ENCODE data around the gene PTGER1.

- no peak for TF ChIP-seq GTF2F1 (IDR thresholded peaks at IDR 0.05; ENCODE audit: borderline replicate concordance, low read depth, low read length)
- TF ChIP-seq RFX5 (IDR thresholded peaks at IDR 0.05; ENCODE audit: borderline replicate concordance, low read depth, low read length), result no peak
- TF ChIP-seq CTCF (IDR thresholded peaks at IDR 0.05; ENCODE audit: control extremely low read depth in 1 of 3, insufficient read depth in 1 of 3, low read depth in 1 of 3, low read length in 3 of 3), result no peak
- no peak for TF ChIP-seq POLR2A (IDR thresholded peaks at IDR 0.05; ENCODE audit: control extremely low read depth in 1 of 2, low read depth in 2 of 2, low read length in 2 of 2)
- no peak for TF ChIP-seq SRF (IDR thresholded peaks at IDR 0.05; ENCODE audit: low read depth, low read length)
- no peak for TF ChIP-seq HDAC6 (IDR thresholded peaks at IDR 0.05; ENCODE audit: low read depth, low read length)
- TF ChIP-seq CTBP2 (IDR thresholded peaks at IDR 0.05; ENCODE audit: borderline replicate concordance, insufficient read depth, insufficient read length, low read length), result no peak
- no peak for TF ChIP-seq KDM1A (IDR thresholded peaks at IDR 0.05; ENCODE audit: borderline replicate concordance, low read length)
Observed at GRCh38 chr19:14482172-14482941, 7.2 kb upstream of the PTGER1 start.
